SHP77 treated with DMSO at 0.1 percent for 48 hours (cell line): ENCODE data around the gene GAP43.
"Not testable (repeated sequence)": the region's sequence is repeated elsewhere in the genome, so short reads cannot be mapped to it uniquely, and the experiment has no call there.

Experiments
- DNase-seq: peaks from one replicate; lab custom pipeline; 2025; lab: John Stamatoyannopoulos, UW

Gene GAP43

DNA sequence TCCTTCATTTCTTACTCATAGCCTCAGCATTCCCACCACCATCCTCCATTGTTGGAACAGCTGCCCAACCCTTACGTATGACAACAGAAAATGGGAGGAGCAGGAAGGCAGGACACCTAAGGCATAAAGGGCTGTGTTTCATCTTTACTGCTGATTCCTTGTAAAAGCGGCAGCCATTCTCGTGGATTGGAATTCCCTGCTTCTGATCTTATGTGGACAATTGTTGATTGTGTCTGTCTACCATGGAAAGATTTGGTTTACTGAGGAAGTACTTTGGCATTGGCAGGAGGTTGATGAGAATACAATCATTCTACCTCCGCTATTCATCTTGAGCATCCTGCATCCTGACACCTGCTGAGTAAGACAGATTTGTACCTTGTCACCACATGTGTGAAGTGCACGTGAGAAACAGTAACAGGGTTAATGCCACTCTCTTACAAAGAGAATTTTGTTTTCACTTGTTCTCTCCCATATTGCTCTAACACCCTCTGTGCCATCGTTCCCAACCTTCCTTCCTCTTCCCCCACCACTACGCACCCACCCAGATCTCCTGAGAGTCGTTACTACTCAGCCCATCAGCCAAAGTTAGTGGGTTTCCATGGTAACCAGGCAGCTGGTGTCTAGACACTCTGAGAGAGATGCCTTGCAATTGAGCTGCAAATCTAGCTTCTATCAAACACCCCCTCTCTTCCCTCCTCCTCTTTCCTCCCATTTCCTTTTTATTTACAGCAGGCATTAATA lies 75.7 kb downstream of the GAP43 start:
- peak; percentile 60 for DNase-seq

DNA sequence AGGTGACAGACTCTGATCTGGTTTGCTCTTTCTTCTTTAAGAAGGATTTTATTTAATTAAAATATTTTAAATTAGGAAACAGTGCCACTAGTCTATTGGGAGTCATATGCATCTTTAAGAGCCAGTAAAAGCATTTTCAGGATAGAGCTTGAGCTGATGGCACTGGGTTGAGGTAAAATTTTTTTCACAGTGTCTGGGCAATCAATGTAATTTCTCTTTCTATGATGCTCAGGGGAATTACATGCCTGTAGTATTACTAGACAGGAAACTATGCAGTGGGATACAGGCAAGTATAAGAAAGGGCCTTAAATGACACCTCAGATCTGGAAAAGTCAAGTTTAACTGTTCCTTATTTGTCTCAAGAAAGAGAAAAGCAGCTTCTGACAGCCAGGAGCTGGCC lies 76.4 kb downstream of the GAP43 start:
- no peak for DNase-seq

DNA sequence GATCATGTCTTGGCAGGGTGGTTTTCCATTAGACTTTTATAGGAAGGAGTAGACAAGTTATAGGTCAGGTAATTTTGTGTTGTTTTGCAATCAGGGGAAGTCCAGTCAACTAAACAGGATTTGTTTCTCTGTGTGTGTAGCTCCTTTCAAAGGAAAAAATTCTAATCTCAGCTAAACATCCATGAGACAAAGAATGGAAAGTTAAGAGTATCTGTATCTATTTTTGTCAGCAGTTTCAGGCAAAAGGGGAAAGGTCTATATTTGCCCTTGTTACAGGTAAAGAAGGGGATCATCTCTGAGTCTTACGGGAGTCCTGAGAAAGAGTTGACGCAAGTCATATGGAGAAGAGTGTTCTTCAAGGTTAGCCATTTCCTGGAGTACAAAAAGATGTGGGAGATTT lies 79.3 kb downstream of the GAP43 start:
- no peak for DNase-seq

DNA sequence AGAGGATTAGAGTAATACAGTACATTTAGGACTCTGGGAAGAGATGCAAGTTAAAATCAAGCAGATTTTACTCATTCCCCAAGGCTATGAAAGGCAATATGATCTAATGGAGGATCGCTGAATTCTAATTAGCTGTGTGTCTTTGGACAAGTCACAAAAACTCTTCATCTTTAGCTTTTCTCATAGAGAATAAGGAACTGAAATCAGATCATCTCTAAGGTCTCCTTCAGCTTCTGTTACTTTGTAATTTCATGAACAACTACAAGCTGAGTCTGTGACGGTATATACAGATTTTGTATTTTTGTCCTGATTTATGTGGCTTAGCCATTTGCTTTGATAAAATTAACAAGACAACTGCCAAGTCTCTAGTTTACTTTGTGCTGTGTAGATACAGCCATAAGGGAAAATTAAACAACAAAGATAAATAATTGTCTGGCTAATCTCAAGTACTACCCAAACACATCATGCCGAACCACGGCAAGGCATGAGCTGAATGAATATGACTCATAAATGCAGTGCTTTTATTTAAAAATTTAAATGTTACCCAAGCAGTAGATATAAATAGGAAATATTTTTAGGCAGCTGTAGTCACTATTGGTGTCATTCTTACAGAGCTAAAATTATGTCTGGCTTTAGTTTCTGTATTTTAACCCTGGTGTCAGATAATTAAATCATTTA lies 81.5 kb downstream of the GAP43 start:
- DNase-seq: no peak

DNA sequence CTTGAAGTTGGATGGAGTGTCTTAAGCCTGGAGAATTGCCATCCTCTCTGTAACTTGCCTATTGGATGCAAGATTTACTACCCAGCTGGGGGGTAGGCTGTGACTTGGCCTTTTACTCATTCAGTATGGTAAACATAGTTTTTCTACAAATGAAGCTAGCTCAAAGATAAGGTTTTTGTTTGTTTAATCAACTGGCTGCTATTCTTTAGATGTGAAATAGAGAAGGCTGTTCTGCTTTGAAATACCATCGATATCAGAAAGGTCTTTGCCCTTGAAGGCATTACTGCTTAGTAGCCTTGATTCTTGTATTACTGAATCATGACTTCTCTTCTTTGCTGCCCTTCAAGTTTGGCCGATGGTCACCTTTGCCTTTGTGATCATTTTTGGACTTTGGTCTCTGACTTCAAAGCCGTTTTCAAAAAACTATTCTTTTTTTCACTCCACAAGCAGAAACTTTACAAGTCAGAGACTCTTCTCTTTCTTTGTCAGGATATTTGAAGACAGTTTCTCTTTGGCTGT lies 83.1 kb downstream of the GAP43 start:
- no peak for DNase-seq

DNA sequence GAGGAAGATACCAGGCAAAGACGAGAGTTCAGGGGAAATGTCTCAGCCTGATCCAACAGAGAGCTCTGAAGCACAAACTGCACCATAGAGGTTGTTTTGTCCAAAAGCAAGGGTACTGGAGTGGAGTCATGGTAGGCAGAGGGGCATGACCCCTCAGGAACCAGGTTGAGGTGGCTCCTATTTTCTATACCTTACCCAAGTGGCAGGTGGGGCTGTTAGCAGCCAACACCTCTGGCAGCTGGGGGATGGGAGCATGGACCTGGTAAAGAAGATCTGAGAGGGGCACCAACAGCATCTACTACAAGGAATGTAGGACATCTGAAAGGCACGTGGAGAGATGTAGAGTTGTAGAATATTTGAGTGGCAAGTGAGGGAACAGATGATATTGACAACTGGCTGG lies 85.2 kb downstream of the GAP43 start:
- no peak for DNase-seq

DNA sequence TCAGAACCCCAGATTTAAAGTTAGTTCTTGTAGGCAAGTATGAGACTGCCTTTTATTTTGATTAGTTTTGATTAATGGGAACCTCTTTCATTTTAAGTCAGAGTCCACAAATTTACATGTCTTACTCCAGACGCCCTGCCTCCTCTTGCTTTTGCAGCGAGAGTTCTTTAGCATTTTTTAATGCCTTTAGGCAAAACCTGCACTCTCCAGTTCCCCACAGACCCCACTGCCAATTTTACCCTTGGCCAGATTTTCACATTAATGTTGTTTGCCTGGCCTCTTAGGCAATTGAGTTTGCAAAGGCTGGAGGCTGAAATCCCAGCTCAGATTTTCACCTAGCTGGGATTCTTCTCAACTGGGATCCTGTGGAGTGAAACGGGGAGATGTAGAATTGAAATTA lies 85.8 kb downstream of the GAP43 start:
- DNase-seq: no peak

DNA sequence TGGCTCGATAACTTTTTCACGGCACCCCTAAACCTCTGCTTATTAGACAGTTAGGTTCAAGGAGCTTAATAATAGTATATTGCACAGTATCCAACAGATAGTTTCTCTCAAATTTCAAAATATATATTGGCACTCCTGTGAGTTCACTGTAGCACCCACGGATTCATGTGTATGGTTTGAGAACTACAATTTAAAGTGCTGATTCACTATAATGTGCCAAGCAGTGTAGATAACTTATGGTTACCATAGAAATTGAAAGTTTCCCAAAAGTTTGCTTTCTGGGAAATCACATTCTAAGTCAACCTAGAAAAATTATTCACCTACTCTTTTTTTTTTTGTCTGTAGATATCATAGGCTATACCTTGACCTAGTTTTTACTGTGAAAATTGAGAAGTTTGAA lies 86.6 kb downstream of the GAP43 start:
- DNase-seq: no peak

DNA sequence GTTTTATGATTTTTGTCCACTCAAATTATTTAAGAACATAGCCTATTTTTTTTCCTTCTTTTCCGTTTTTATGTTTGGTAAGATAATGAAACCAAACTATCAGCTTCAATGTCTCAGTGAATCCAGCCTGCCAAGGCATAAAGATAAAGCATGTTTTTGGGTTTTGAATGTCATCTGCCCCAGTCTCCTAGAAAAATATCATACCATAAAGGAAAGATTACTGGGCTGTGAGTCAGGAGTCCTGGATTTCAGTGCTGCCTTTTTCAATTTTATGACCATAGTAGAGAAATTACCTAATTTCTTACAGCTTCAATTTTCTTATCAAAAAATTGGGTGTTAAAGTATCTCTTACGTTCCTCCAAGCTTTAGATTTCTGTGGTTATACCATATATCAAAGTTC lies 87.5 kb downstream of the GAP43 start:
- no peak for DNase-seq

DNA sequence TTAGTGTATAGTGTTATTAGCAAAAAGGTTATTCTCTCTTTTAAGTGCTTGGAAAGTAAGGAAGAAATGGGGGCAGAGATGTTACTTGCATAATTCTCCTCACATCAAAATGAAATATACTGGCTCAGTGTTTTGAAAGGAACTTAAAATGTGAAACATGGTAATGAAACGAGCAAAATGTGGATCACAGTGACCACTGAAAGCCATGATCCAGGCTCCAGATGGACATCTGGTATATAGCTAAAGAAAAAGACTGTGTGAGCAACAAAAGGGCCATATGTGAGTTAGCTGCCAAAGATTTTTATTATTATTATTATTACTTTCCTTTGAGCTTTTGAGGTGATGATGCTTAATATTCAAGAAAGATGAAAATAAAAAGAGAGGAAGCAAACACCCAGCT lies 89.6 kb downstream of the GAP43 start:
- DNase-seq: no peak

DNA sequence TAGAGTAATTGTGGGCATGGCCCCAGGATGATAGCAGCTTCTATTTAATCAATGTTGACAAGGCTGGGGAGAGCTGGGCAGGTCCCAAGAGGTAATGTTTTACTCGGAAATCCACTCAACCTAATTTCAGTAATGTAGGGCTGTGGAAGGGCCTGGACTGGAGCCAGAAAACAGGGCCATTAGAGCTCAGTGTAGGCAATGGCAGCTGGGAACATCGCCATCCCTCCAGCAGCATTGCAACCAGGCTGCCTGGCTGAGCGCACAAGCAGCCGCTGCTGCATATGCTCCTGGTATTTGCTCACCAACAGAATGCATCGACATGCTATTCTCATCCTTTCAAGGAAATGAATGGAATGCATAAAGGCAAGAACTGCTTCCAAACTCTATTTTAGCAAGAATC lies 90.0 kb downstream of the GAP43 start:
- DNase-seq: peak; percentile 92

DNA sequence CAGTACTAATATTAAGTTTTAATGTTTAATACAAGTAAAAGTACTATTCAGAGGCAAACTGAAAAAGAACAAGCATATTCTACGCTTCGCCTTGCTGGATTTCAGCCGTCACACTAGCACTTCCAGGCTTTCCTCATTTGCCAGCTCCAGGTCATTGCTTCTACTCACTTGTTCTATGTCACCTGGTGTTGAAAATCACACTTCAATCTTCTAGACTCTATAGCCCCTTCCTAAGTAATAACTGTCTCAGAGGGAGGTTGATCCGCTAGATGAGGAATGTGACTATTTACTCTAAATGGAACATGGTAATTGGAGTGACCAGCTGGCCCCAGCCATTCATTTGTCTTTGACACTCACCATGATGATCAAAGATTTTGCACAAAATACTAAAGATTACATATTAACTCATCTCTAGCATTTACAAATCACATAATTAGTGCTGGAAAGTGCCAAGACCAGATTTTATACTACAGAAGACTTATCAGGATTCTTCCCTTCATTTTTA lies 92.0 kb downstream of the GAP43 start:
- no peak for DNase-seq

DNA sequence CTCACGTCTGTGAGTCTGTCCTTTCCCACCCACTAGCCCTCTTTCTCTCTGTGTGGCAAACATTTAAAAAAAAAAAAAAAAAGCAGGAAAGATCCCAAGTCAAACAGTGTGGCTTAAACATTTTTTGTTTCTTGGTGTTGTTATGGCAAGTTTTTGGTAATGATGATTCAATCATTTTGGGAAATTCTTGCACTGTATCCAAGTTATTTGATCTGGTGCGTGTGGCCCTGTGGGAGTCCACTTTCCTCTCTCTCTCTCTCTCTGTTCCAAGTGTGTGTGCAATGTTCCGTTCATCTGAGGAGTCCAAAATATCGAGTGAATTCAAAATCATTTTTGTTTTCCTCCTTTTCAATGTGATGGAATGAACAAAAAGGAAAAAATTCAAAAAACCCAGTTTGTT lies 97.7 kb downstream of the GAP43 start:
- no peak for DNase-seq

DNA sequence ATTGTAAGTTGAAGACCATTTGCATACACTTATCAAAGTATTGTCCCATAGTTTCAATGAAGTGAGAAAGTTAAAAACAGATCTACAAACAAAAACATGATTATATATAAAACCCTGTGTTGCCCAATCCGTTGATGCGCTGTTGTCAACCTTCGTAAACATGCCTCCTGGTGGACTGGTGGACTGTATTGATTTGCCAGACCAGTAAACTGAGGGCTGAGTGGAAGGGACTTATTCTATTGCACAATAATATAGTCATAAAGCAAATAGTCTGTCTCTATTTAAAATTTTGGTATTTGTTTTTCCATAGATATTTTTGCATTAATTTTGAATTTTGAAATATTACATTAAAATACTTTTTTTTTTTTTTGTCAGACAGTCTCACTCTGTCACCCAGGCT lies 102.5 kb downstream of the GAP43 start:
- DNase-seq: no peak

DNA sequence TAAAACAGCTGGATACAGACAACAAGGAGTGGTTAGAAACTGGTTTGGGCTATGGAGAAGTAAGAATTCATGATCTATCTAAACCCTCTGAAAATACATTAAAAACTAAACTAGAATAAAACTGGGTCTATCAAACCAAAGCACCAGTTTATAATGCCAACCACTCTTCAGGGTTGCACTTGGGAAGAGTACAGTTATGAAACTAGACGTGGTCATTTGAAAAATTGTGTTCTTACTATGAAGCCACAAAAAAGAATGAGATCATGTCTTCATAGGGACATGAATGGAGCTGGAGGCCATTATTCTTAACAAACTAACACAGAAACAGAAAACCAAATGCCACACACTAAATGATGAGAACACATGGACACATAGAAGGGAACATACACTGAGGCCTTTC lies 103.8 kb downstream of the GAP43 start:
- DNase-seq: no peak

DNA sequence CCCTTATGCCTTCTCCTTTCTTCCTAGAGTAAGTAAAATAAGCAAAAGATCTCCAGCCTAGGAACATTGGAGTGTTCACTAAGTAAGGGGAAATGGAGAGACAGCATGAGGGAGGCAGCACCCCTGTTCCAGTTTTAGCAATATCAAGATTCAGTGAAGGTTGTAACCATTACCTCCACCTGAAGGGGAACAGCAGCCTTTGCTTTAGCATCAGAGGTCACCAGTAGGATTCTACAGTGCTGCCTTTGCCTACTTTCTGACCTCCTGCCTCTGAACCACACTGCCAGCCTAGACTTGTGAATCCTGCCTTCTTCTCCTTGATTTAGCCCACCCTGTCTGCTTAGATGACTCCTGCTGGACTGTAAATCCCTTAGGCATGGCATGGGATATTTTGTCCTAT lies 104.7 kb downstream of the GAP43 start:
- DNase-seq: no peak

DNA sequence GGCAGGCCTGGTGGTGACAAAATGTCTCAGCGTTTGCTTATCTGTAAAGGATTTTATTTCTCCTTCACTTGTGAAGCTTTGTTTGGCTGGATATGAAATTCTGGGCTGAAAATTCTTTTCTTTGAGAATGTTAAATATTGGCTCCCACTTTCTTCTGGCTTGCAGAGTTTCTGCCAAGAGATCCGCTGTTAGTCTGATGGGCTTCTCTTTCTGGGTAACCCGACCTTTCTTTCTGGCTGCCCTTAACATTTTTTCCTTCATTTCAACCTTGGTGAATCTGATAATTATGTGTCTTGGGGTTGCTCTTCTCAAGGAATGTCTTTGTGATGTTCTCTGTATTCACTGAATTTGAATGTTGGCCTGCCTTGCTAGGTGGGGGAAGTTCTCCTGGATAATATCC lies 113.0 kb downstream of the GAP43 start:
- DNase-seq: not testable (repeated sequence)

DNA sequence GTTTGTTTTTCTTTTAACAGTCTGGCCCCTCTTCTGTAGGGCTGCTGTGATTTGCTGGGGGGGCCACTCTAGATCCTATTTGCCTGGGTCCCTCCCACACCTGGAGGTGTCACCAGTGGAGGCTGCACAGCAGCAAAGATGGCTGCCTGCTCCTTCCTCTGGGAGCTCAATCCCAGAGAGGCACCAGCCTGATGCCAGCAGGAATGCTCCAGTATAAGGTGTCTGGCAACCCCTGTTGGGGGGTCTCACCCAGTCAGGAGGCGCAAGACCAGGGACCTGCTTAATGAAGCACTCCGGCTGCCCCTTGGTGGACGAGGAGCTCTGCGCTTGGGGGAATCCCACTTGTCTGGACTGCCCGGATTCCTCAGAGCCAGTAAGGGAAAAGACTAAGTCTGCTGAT lies 118.3 kb downstream of the GAP43 start:
- no peak for DNase-seq

DNA sequence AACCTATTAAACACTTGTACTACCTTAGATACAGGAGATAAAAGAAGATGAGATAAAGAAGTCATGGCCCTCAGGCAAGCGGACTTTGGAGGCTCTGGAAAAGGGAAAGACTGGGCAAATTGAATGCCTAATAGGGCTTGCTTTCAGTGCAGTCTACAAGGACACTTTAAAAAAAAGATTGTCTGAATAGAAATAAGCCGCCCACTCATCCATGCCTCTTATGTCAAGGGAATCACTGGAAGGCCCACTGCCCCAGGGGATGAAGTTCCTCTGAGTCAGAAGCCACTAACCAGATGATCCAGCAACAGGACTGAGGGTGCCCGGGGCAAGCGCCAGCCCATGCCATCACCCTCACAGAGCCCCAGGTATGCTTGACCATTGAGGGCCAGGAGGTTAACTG lies 121.2 kb downstream of the GAP43 start:
- DNase-seq: not testable (repeated sequence)

DNA sequence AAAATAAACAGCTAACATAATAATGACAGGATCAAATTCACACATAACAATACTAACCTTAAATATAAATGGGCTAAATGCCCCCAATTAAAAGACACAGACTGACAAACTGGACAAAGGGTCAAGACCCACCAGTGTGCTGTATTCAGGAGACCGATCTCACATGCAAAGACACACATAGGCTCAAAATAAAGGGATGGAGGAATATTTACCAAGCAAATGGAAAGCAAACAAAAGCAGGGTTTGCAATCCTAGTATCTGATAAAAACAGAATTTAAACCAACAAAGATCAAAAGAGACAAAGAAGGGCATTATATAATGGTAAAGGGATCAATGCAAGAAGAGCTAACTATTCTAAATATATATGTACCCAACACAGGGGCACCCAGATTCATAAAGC lies 129.7 kb downstream of the GAP43 start:
- not testable (repeated sequence) for DNase-seq

DNA sequence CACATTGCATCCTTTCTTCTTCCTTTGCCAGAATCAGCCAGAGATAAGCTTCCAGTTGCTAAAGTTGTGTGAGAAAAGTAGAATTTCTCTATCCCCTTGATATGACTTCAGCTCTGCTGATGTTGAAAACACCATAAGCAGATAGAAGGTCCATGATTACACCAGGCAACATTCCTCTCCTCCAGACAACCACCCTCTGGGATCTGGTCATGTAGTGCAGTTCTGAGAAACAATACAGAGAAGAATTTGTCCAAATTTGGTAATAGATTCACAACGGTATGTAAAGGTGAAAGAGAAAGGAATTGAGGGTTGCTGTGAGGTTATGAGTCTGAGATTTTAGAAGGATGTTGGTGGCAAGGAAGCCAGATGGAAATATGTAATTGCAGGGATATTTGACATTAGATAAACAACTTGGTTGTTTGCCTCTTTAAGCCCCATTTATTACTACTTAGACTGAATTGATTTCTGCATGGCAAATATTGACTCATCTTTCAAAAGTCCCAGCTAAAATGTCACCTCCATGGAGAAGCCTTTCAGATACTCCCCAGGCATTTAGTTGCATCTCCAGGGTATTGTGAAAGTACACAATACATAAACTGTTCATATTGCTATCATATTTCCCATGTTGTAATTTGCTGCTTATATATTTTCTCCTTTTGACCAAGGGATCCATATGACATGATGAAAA lies 134.9 kb downstream of the GAP43 start:
- peak; percentile 34 for DNase-seq

DNA sequence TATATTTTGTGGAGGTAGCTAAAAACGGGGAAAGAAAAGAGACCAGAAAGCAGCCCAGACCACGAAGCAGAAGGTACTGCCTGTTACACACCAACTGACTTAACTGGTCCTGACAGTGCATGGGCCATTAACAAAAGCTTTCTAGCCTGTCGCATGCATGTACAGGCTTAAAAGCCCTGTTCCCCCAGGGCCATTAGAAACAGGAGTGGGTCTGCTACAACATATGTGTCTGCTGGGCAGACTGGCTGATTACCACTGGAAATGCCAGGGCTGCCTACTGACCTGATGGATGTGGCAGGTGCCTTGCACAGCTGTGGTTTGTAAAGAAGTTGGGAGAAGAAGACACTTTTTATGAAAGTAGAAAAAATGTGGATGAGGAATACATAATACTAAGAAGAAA lies 137.4 kb downstream of the GAP43 start:
- DNase-seq: no peak

DNA sequence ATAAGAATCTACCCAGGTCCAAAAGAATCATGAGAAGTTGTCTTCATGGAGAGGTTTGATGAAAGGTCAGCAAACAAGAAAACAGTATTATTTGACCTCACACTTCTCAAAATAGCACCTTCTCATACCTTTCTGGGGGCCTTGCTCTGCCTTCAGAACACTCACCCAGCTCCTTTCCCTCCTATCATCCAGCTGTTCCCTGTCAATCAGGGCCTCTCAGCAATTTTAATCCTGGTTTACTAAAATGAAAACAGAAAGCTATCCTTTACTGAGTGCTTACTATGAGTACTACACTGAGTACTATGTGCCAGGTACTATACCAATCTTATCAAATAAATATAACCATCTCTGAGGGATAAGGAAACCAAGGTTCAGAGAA lies 138.6 kb downstream of the GAP43 start:
- no peak for DNase-seq
